Midbrain (tissue), 1 donor: ENCODE measurements around the gene APOO.

ENCODE experiments used
- DNase-seq: peaks from one replicate; lab custom pipeline; 2025; lab: John Stamatoyannopoulos, UW

The APOO gene

GRCh38 chrX:23817979-23818336 lies 89.8 kb downstream of the APOO start:
- DNase-seq, result no peak

DNA sequence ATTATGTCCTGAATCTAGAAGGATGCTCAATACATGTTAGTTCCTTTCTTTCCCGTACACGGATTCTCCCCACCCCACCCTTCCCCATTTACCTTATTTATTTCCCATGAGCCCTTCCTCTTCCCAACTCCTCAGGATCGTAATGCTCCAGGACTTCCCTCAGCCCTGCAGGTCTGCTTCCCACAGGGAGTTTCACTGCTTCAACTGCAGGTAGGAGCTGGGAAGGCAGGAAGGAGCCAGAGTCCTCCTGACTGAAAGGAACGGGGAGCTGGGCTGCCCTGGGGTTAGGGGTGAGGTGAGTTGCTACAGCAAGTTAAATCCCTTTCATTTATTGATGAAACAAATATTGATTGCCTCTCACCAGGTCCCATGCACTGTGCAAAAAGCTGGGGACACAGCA lies 91.6 kb downstream of the APOO start:
- no peak for DNase-seq

DNA sequence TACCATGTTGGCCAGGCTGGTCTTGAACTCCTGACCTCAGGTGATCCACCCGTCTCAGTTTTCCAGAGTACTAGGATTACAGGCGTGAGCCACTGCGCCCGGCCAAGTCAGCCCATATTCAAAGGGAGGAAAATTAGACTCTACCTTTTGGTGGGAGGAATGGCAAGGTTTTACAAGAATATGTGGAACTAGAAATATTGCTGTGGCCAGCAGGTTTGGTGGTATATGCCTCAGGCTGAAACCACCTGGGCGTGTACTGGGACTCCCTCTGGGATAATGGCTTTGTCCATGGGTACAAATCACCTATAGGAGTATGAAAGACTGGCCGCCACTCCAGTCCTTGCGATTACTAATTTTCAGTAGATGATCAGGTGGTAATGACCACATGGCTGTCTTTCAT lies 92.4 kb downstream of the APOO start:
- no peak for DNase-seq

DNA sequence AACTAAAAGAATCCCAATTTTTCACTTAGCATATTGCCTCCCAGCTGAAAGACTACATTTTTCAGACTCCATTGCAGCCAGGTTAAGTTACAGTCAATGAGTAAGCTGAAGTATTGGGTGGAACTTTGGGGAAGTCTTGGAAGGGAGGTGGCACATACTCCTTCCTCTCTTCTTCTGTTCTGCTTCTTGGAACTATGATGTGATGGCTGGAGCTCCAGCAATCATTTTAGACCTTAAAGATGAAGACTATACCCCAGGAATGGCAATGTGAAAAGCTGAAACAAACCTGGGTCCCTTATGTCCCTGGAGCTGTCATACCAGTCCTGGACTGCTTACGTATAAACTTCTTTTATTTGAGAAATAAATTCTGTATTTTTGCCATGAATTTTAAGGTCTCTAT lies 93.9 kb downstream of the APOO start:
- DNase-seq, result no peak

DNA sequence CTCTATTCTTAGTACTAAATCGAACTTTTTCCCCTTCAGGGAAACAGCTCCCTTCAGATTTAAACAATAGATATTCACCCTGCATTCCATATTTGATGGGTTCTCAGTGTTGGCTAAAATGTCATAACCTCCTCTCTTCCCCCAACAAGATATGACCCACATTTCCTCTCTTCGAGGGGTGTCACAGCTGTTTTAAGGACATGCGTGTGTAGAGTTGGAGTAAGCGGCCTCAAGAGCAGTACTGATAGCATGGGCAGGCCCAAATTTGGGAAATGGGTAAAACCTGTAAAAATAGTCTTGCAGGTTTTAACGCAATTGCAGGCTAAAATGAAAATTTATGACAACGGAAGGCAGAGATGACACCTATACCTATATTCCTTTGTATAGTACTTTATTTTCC lies 96.1 kb downstream of the APOO start:
- DNase-seq, result no peak

DNA sequence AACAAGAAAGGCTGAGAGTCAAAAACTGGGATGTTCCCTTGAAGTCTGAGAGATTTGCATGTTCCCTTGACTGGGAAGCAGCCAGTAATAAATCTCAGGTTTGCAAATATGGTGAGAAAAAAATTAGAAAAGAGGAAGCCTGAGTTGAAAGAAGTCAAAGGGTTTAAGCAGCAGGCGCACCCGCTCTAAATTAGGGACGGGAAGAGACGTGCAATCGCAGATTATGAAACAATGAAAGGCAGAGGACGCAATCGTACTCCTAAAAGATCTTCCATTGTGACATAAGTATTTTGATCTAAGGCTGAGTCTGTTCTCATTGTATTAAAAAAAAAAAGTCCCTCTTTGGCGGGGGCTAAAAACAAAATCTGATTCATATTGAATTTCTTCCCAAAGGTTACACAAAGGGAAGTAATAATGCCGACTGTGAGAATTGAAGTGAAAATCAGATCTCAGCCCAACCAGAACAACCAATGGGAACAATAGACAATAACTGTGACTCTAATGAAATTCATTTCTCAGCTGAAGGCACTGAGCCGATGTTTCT lies 96.6 kb downstream of the APOO start:
- DNase-seq, result peak; percentile 16

GRCh38 chrX:23810279-23810678 lies 97.5 kb downstream of the APOO start:
- no peak for DNase-seq

DNA sequence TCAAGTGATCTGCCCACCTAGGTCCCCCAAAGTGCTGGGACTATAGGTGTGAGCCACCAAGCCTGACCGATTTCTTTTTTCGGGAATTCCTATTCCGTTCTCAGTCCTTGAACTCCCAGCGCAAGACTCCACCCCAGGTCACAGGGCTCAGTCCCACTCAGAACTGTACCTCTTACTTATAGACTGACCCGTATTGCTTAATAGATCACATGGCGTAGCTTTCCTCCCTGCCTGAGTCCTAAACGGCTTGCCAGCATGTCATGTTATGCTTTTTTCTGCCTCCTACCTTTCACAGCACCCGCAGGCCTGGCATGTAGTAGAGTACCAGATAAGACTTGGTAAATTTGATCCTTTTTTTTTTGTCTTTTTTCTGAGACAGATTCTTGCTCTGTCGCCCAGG lies 102.3 kb downstream of the APOO start:
- no peak for DNase-seq

DNA sequence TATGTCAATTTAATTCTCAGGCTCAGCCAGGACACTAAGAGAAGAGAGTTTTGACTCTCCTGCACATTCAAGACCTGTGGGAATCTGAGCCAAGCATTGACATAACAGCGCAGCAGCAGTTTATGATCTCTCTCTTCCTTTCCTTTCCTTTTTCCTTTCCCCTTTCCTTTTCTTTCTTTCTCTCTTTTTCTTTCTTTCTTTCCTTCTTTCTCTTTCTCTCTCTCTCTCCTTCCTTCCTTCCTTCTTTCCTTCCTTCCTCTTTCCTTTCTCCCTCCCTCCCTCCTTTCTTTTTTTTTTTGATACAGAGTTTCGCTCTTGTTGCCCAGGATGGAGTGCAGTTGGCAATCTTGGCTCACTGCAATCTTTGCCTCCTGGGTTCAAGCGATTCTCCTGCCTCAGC lies 103.2 kb downstream of the APOO start:
- no peak for DNase-seq

- DNase-seq, result no peak
Measured at GRCh38 chrX:23803931-23804381, 103.8 kb downstream of the APOO start.

DNA sequence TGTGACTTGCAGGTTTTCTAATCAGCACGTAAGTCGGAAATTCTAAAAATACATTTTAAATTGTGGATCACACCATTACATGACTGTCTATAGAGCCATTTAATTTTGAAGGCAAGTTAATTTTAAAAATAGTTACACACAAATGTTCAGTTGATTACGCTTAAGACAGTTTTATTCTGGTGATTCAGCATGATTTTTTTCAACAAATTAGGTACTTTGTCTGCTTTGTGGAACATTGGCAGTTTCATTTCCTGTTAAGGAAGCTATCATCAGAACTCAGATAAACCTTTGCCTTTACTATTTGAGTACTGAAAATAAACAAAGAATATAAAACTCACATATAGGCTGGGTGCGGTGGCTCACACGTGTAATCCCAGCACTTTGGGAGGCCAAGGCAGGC lies 105.3 kb downstream of the APOO start:
- DNase-seq, result no peak

DNA sequence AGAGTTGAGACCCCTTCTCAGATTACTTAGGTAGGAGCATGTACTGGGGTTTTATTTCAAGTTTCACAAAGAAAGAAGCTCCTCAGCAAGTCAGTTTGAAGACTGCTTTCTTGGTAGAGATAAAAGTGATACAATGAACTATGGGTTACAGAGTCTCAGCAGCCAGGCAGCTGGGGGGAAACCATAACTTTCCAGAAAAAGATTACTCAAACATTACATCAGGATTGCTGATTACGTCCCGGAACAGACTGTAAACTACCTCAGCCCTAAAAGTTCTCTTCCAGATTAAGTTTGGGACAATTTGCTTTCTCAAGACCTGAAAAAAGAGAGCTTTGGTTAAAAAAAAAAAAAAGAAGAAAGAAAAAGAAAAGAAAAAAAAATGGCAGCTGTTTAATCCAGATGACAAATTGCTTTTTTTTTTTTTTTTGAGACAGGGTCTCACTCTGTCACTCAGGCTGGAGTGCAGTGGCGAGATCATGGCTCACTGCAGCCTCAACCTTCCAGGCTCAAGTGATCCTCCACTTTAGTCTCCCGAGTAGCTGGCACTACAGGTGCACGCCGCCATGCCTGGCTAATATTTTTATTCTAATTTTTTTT lies 108.2 kb downstream of the APOO start:
- no peak for DNase-seq

DNA sequence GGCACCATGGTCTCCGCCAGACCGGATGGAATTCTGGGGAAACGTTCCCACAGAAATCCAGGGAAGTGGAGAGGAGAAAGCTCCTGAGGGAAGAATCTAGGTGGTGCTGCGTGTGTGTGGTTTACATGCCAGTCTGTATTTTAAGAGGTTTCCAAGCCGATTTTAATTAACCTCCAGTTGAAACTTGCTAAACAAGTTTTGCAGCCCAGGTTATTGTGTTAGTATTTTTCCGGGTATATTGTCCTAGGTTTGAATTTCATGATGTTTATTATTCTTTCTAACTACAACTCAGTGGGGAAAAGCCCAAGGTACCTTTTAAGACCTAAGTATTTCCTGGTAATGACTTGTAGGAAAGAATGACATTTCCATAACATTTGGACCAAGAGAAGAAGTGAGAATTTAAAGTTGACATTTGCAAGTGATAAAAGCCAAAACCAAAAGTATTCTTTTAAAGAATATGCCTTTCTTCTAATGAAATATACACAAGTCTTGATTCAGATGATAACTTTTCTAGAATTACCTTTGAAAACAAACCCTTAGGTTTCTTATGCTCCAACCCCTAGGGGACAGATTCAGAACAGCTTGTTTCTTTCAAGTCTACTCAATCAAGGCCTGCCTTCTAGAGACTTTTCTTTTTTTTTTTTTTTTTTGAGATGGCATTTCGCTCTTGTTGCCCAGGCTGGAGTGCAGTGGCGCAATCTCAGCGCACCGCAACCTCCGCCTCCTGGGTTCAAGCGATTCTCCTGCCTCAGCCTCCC lies 110.2 kb downstream of the APOO start:
- DNase-seq, result no peak

DNA sequence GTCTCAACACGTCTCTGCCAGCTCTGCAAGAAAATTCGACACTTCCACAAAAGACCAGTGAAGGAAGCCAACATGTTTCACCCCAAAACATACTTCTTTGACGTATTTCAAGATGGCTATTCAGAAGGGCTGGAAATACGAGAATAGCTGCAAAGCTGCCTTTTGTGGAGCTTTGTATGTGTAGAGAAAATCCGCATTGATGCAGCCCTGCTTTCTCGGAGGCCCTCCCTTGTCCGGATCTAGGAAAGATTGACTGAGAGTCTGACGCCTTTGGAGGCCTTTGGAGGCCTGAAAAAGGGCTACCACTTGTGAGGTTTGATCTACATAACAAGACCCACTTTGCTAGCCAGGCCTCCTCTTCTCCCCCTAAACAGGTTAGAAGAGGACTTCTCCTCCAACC lies 112.5 kb downstream of the APOO start:
- no peak for DNase-seq

DNA sequence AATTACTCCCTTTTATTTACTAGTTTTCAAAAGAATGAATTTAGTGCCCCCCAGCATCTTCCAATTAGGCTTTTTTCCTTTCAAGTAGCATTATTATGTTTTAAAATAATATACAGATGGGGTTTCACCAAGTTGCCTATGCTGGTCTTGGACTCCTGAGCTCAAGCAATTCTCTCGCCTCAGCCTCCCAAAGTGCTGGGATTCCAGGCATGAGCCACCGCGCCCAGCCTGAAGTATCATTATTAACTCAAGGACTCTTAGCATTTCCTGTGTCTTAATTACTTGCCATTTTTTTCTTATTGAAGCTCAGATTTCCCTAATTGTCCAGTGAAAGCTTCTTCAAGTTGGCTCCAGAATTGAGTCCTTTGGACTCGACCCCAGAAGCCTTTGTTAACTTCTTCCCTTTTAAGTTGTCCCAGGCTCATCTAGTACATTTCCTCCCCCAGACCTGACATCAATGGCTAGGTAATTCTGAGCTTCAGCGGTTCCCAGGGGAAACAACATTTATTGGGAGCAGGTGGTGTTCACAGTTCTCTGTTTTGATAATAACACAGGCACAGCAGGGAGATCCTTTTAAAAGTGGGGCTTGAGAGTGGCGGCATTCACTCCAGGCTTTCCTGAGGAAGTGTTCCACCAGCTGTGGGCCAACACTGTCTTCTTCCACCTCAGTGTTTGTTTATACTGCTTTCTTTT lies 114.7 kb downstream of the APOO start:
- no peak for DNase-seq

DNA sequence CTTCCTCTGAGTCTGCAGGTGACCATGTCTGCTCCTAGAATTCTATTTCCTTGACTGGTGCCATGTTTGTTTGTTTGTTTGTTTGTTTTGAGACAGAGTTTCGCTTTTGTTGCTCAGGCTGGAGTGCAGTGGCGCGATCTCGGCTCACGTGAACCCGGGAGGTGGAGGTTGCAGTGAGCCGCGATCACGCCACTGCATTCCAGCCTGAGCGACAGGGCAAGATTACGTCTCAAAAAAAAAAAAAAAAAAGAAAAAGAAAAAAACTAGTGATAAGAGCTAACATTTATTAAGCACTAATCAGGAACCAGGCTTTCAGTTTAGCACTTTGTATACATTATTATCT lies 117.6 kb downstream of the APOO start:
- DNase-seq, result no peak

- no peak for DNase-seq
Measured at GRCh38 chrX:23789386-23790154, 118.2 kb downstream of the APOO start.

DNA sequence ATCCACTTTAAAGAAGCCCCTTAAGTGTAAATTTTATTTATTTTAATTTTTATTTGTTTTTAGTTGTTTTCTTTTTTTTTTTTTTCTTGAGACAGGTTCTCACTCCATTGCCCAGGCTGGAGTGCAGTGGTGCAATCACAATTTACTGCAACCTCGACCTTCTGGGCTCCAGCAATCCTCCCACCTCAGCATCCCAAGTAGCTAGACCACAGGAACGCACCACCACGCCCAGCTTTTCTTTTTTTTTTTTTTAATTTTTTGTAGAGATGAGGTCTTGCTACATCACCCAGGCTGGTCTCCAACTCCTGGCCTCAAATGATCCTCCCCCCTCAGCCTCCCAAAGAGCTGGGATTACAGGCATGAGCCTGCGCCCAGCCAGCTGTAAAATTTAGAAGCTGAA lies 118.8 kb downstream of the APOO start:
- DNase-seq, result no peak

- no peak for DNase-seq
Measured at GRCh38 chrX:23788521-23788920, 119.2 kb downstream of the APOO start.

- no peak for DNase-seq
Measured at GRCh38 chrX:23787745-23788118, 120.0 kb downstream of the APOO start.

- DNase-seq, result no peak
Measured at GRCh38 chrX:23786268-23786815, 121.4 kb downstream of the APOO start.

DNA sequence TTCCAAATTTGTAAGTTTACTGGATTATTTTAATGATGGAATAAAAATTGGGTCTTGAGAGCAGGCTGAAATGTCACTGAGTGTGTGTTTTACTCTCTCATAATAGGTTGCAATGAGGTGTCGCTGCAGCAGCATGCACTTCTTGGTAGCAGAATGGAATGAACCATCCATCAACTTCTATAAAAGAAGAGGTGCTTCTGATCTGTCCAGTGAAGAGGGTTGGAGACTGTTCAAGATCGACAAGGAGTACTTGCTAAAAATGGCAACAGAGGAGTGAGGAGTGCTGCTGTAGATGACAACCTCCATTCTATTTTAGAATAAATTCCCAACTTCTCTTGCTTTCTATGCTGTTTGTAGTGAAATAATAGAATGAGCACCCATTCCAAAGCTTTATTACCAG lies 122.2 kb downstream of the APOO start:
- DNase-seq, result no peak
